HG02870 (cell line): ENCODE measurements around the gene C1orf74.

Experiments used
- ATAC-seq: cut with Tn5 transposase; IDR thresholded peaks from one replicate; pipeline ENCODE4 v1.9.1; 2021; ENCODE audit warnings: mild to moderate bottlenecking, moderate library complexity; ENCODE audit not compliant: unreplicated experiment

Gene C1orf74

GRCh38 chr1:209784265-209785169 is at the start of gene C1orf74:
TSS of gene C1orf74 (minus strand) at chr1:209784559. CDS start at chr1:209783634, 925 bp downstream.
- peak; percentile 99 for ATAC-seq

GRCh38 chr1:209831615-209832014 is 47.3 kb upstream of the C1orf74 start:
- no peak for ATAC-seq

- ATAC-seq = no peak
These were observed 46.4 kb upstream of the C1orf74 start for GRCh38 chr1:209830722-209831121.

GRCh38 chr1:209829716-209830115 is 45.4 kb upstream of the C1orf74 start:
- no peak for ATAC-seq

GRCh38 chr1:209827384-209828262 is 43.3 kb upstream of the C1orf74 start, which contains the start of gene UTP25:
TSS of gene UTP25 (plus strand) at chr1:209827972. CDS start at chr1:209828064, 92 bp downstream.
- peak; percentile 87 for ATAC-seq

GRCh38 chr1:209825591-209826434 is 41.5 kb upstream of the C1orf74 start:
- ATAC-seq = no peak

- peak; percentile 40 for ATAC-seq
These were observed 39.0 kb upstream of the C1orf74 start for GRCh38 chr1:209823143-209824041.

GRCh38 chr1:209822706-209823105 is 38.3 kb upstream of the C1orf74 start:
- ATAC-seq = no peak

GRCh38 chr1:209820986-209821385 is 36.6 kb upstream of the C1orf74 start:
- ATAC-seq = no peak

- ATAC-seq = no peak
These were observed 34.7 kb upstream of the C1orf74 start for GRCh38 chr1:209819058-209819457.

GRCh38 chr1:209817691-209818090 is 33.3 kb upstream of the C1orf74 start:
- no peak for ATAC-seq

- no peak for ATAC-seq
These were observed 32.6 kb upstream of the C1orf74 start for GRCh38 chr1:209816923-209817322.

GRCh38 chr1:209815931-209816341 is 31.6 kb upstream of the C1orf74 start:
- ATAC-seq = no peak

GRCh38 chr1:209815490-209815889 is 31.1 kb upstream of the C1orf74 start:
- ATAC-seq = no peak

GRCh38 chr1:209813902-209814301 is 29.5 kb upstream of the C1orf74 start:
- no peak for ATAC-seq

- no peak for ATAC-seq
These were observed 26.4 kb upstream of the C1orf74 start for GRCh38 chr1:209810783-209811182.

- no peak for ATAC-seq
These were observed 25.3 kb upstream of the C1orf74 start for GRCh38 chr1:209809611-209810010.

GRCh38 chr1:209808059-209808581 is 23.8 kb upstream of the C1orf74 start:
- no peak for ATAC-seq

GRCh38 chr1:209807509-209807908 is 23.1 kb upstream of the C1orf74 start:
- ATAC-seq = no peak
